PC-9 (cell line): Measurements from ENCODE around the gene SLX4. TPM values are rescaled to one million over a fixed set of nuclear protein-coding genes. Genes with fewer than 3 reads are reported as not detected.

ENCODE experiments used
- BruUV-seq: library from RNA; stranded (reverse); fragments of 400-500 nt; replicated peaks from 2 replicates; lab custom pipeline; 2021; lab: Mats Ljungman, UMichigan
- CTCF ChIA-PET: fragments of 300-600 bp; sonication (Branson Sonifier 250); formaldehyde crosslinking; loops from one replicate; lab custom pipeline; 2022; ENCODE audit warnings: antibody characterized with exemption; lab: Charles Lee
- POLR2A ChIA-PET: fragments of 300-600 bp; sonication (Branson Sonifier 250); formaldehyde crosslinking; loops from one replicate; lab custom pipeline; 2022; ENCODE audit warnings: antibody characterized with exemption; ENCODE audit not compliant: unreplicated experiment; lab: Charles Lee
- DNase-seq, 2 experiments: peaks; one replicate each; pipeline versions ENCODE4 v3.0.0 to v3.0.0-alpha.2; 2015 to 2022; ENCODE audit warnings: mixed read lengths in 1 of 2
- H2AFZ ChIP-seq: fragments of 200-600 bp; sonication (generic); 2 replicates; pipeline ENCODE4 v1.8.1; 2017; ENCODE audit warnings: antibody characterized with exemption
- H3F3A ChIP-seq: fragments of 200-600 bp; sonication (generic); 2 replicates; pipeline ENCODE4 v1.8.1; 2017; ENCODE audit warnings: antibody characterized with exemption, mild to moderate bottlenecking, low read depth; ENCODE audit not compliant: insufficient read depth
- H3K27ac ChIP-seq: fragments of 200-600 bp; sonication (generic); 2 replicates; pipeline ENCODE4 v1.6.1; 2016; ENCODE audit warnings: mixed run types
- H3K27me3 ChIP-seq: fragments of 200-600 bp; sonication (generic); 2 replicates; pipeline ENCODE4 v1.6.1; 2016; ENCODE audit warnings: low read depth, mixed run types; ENCODE audit not compliant: insufficient read depth
- H3K36me3 ChIP-seq: fragments of 200-600 bp; sonication (generic); 2 replicates; pipeline ENCODE4 v1.6.1; 2016; ENCODE audit warnings: low read depth, mixed run types
- H3K4me1 ChIP-seq: fragments of 200-600 bp; sonication (generic); replicated peaks from 2 replicates; pipeline ENCODE4 v1.6.1; 2016; ENCODE audit warnings: mixed run types; ENCODE audit not compliant: insufficient read depth
- H3K4me2 ChIP-seq: fragments of 200-600 bp; sonication (generic); 2 replicates; pipeline ENCODE4 v1.6.1; 2017; ENCODE audit warnings: mixed run types
- H3K4me3 ChIP-seq: fragments of 200-600 bp; sonication (generic); 2 replicates; pipeline ENCODE4 v1.6.1; 2016; ENCODE audit warnings: mixed run types
- H3K79me2 ChIP-seq: fragments of 200-600 bp; sonication (generic); 2 replicates; pipeline ENCODE4 v1.6.1; 2017; ENCODE audit warnings: low read depth, mixed run types
- H3K9me2 ChIP-seq: fragments of 200-600 bp; sonication (generic); 2 replicates; pipeline ENCODE4 v1.8.1; 2017; ENCODE audit warnings: mild to moderate bottlenecking; ENCODE audit not compliant: insufficient read depth
- H3K9me3 ChIP-seq: fragments of 200-600 bp; sonication (generic); 2 replicates; pipeline ENCODE4 v1.8.1; 2016; ENCODE audit warnings: low read depth; ENCODE audit not compliant: insufficient read depth
- H4K20me1 ChIP-seq: fragments of 200-600 bp; sonication (generic); 2 replicates; pipeline ENCODE4 v1.8.1; 2017; ENCODE audit not compliant: insufficient read depth
- CTCF ChIP-seq: fragments of 200-600 bp; sonication (generic); conservative IDR thresholded peaks from 2 replicates; pipeline ENCODE4 v1.6.1; 2017; ENCODE audit warnings: mixed run types, antibody characterized with exemption, mild to moderate bottlenecking, moderate library complexity
- EZH2 ChIP-seq: fragments of 200-600 bp; sonication (generic); IDR thresholded peaks from 2 replicates; pipeline ENCODE4 v1.8.0; 2017; ENCODE audit warnings: antibody characterized with exemption, low read depth
- intact Hi-C: fragments of 100-400 bp; cut with micrococcal nuclease; formaldehyde crosslinking; loops from one replicate; pipeline ENCODE4 v1.10.0; 2022; ENCODE audit not compliant: unreplicated experiment
- total RNA-seq: library from RNA; stranded (reverse); gene quantifications from 2 replicates; pipeline ENCODE4 v1.2.3, GENCODE V29; 2021

Gene SLX4
- total RNA-seq, 1 experiment from 2014 or later = 13.8 TPM

- Histone ChIP-seq H3K9me3 (no peaks in the 10 kb centered on the region), H4K20me1 (no peaks in the 10 kb centered on the region), H3K27ac (no peak overlapping the region), H3K4me2 (no peak overlapping the region), H2AFZ (no peak overlapping the region), H3K27me3 (no peaks in the 10 kb centered on the region), H3K79me2 (no peaks in the 10 kb centered on the region), H3K9me2 (no peaks in the 10 kb centered on the region), H3K4me3 (no peak overlapping the region), H3K4me1 (no peaks in the 10 kb centered on the region), H3K36me3 (no peaks in the 10 kb centered on the region), H3F3A (no peaks in the 10 kb centered on the region)
- TF ChIP-seq CTCF (no peak), EZH2 (no peak)
- ChIA-PET CTCF (interaction anchor here (0.6 kb wide), 1 partner anchor 61 kb away, joined by 11 read pairs; no protein-coding TSS in a partner anchor), POLR2A (no interaction called here)
- intact Hi-C loops = no loop called here
- BruUV-seq = no TSS peak
- DNase-seq = no peak
Measured at GRCh38 chr16:3583303-3584038, 27.9 kb downstream of the SLX4 start.

GRCh38 chr16:3582276-3583165 is 28.9 kb downstream of the SLX4 start:
- no peaks in the 10 kb centered on the region for H3K9me2 ChIP-seq
- H2AFZ ChIP-seq = no peak overlapping the region
- no peaks in the 10 kb centered on the region for H4K20me1 ChIP-seq
- intact Hi-C loops = no loop called here
- no peaks in the 10 kb centered on the region for H3K36me3 ChIP-seq
- no peak for TF ChIP-seq CTCF
- TF ChIP-seq EZH2 = no peak
- ChIA-PET POLR2A (no interaction called here), CTCF (no interaction called here)
- H3F3A ChIP-seq = no peaks in the 10 kb centered on the region
- no peaks in the 10 kb centered on the region for H3K4me1 ChIP-seq
- H3K9me3 ChIP-seq = no peaks in the 10 kb centered on the region
- no peak overlapping the region for H3K27ac ChIP-seq
- H3K4me3 ChIP-seq = no peak overlapping the region
- BruUV-seq = no TSS peak
- H3K27me3 ChIP-seq = no peaks in the 10 kb centered on the region
- no peak for DNase-seq
- H3K4me2 ChIP-seq = no peak overlapping the region
- no peaks in the 10 kb centered on the region for H3K79me2 ChIP-seq

- BruUV-seq = no TSS peak
- Histone ChIP-seq H3K9me2 (no peaks in the 10 kb centered on the region), H3K4me1 (no peaks in the 10 kb centered on the region), H3F3A (no peaks in the 10 kb centered on the region), H4K20me1 (no peaks in the 10 kb centered on the region), H3K9me3 (no peaks in the 10 kb centered on the region), H3K27me3 (no peaks in the 10 kb centered on the region), H3K27ac (no peak overlapping the region), H3K4me3 (no peak overlapping the region), H3K4me2 (no peak overlapping the region), H3K36me3 (no peaks in the 10 kb centered on the region), H2AFZ (no peak overlapping the region), H3K79me2 (no peaks in the 10 kb centered on the region)
- POLR2A ChIA-PET = no interaction called here
- no peak for TF ChIP-seq EZH2
- no peak for TF ChIP-seq CTCF
- intact Hi-C loops = no loop called here
- no peak for DNase-seq
- CTCF ChIA-PET = interaction anchor here (0.5 kb wide), 1 partner anchor 375 kb away, joined by 3 read pairs; no protein-coding TSS in a partner anchor
Measured at GRCh38 chr16:3581392-3581791, 30.0 kb downstream of the SLX4 start.
